GM12865 (cell line): ENCODE measurements around the gene NSG2.

Experiments used
- DNase-seq: peaks from one replicate; pipeline ENCODE4 v3.0.0; 2010; ENCODE audit warnings: low read depth
- H3K4me3 ChIP-seq: 2 replicates; pipeline ENCODE4 v1.5.1; 2011; ENCODE audit warnings: mild to moderate bottlenecking, low read depth, low read length, control low read depth
- TF ChIP-seq, protein P1 (sequence below): IDR thresholded peaks from 2 replicates; pipeline ENCODE4 v1.5.1; 2011; ENCODE audit warnings: low read length, control low read depth, low read depth, inconsistent platforms; ENCODE audit not compliant: insufficient read depth; ENCODE audit errors: missing control alignments

The NSG2 gene

DNA sequence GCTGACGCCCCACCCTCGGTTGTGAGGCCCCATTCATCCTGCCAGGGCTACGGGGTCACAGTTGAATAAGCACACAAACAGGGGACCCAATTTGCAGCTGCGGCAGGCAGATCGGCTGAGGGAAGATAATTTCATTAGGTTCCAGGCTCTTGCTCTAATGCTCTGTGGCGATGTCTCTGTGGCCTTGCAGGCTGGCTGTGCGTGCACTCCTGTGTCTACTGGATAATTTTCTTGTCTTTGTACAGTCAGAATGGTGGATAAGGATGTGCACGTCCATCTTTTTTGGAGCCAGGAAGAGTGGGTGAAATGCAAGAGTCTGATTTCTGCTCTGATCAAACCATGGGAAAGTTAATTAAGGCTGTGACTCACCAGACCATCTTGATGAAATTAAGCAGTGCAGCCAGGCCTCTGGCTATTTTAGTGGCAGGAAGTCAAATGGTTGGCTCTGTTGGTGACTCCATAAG is 39.2 kb downstream of the NSG2 start:
- TF ChIP-seq, protein P1, sequence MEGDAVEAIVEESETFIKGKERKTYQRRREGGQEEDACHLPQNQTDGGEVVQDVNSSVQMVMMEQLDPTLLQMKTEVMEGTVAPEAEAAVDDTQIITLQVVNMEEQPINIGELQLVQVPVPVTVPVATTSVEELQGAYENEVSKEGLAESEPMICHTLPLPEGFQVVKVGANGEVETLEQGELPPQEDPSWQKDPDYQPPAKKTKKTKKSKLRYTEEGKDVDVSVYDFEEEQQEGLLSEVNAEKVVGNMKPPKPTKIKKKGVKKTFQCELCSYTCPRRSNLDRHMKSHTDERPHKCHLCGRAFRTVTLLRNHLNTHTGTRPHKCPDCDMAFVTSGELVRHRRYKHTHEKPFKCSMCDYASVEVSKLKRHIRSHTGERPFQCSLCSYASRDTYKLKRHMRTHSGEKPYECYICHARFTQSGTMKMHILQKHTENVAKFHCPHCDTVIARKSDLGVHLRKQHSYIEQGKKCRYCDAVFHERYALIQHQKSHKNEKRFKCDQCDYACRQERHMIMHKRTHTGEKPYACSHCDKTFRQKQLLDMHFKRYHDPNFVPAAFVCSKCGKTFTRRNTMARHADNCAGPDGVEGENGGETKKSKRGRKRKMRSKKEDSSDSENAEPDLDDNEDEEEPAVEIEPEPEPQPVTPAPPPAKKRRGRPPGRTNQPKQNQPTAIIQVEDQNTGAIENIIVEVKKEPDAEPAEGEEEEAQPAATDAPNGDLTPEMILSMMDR, result no peak
- H3K4me3 ChIP-seq, result no peak overlapping the region
- DNase-seq, result no peak

DNA sequence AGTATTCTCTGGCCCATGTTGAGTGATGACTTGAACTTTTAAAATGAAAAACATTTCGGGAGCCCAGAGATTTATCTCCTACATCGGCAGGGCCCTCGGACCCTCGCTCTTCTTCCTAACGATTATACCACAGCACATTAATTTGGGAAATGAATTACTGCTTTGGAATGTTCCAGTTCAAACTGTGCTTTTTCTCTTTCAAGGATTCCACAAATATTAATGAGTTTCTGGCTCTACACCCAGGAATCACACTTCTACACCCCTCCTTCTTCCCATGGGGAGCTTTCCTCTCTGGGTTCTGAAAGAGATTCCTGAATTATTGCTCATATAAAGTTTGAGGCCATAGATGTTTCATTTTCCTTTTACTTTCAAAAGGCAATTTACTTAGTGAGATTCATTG is 41.2 kb downstream of the NSG2 start:
- TF ChIP-seq, protein P1, result no peak
- no peak overlapping the region for H3K4me3 ChIP-seq
- no peak for DNase-seq

DNA sequence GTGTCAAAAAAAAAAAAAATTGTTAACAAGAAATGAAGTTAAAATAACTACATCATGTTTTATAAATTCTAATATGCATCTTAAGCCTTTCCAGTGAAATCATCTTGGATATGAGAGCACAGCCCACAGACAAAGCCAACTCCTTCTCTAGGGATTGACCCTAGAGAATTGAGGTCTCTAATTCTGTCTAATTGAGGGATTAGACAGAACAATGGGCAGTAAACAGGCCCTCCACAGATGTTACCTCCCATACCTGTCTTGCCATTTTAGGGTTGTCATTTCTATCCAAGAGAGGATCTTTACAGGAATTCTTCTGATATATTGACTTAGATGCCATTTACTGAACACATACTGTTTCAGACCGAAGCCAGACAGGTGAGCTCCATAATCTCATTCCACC is 42.3 kb downstream of the NSG2 start:
- no peak overlapping the region for H3K4me3 ChIP-seq
- no peak for DNase-seq
- TF ChIP-seq, protein P1, result no peak

DNA sequence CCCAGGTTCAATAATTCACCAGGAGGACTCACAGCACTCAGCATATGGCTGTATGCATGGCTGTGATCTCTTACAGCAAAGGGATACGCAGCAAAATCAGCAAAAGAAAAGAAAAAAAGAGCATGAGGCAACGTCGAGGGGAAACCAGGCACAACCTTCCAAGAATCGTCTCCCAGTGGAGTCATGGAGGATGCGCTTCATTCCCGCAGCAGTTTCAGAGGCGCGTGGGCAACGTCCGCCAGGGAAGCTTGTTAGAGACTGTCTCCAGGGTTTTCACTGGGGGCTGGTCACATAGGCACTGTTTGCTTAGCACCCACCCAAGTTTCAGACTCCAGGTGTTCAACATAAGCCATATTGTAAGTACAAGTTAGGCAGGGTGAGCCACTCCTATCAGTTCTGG is 44.6 kb downstream of the NSG2 start:
- H3K4me3 ChIP-seq, result no peak overlapping the region
- TF ChIP-seq, protein P1, result no peak
- DNase-seq, result no peak

DNA sequence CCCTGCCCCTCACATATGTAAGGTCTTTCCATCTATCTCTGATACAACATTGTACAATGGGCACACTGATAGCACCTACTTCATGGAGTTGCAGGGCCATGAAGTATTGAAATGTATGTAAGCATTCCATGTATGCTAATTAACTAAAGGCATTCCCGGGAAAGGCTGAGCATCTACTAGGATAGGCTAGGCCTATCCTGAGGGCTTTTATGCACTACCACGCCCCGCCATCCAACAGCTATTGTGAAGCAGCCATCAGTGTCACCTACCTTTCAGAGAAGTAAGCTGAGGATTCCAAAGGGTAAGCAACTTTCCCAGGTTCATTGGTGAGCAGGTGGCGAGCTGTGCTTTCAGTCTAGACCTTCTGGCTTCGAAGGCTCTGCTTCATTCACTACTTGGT is 47.6 kb downstream of the NSG2 start:
- no peak for DNase-seq
- TF ChIP-seq, protein P1, result no peak

DNA sequence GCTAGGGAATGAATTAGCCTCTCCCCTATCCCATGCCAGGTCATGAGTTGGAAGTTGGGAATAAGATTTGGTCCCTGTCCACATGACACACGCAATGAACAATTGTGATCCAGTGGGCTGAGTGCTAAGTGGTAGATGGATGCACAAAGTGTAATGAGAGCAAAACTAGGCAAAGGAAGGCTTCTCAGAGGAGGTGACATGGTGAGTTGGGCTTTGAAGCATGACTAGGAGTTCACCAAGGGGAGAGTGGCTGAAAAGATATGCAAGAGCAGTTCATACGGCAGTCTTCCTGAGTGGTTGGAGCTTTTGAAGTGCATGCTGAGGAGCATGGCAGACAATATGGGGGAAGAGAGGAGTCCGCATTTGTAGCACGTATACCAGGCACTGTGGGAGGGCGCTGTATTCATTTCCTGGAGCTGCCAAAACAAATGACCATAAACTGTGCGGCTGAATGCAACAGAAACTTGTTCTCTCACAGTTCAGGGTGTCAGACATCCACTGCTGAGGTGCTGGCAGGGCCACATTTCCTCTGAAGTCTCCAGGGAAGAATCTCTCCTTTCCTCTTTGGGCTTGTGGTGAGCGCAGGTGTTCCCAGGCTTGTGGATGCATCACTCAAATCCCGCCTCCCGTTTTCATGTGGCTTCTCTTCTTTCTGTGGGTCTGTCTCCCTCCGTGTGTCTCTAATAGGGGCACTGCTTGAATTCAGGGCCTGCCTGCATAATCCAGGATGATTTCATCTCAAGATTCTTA is 49.5 kb downstream of the NSG2 start:
- no peak overlapping the region for H3K4me3 ChIP-seq
- TF ChIP-seq, protein P1, result no peak
- peak; percentile 60 for DNase-seq

More for the DNA sequence above, 47.6 kb downstream of the NSG2 start:
- no peak overlapping the region for H3K4me3 ChIP-seq

DNA sequence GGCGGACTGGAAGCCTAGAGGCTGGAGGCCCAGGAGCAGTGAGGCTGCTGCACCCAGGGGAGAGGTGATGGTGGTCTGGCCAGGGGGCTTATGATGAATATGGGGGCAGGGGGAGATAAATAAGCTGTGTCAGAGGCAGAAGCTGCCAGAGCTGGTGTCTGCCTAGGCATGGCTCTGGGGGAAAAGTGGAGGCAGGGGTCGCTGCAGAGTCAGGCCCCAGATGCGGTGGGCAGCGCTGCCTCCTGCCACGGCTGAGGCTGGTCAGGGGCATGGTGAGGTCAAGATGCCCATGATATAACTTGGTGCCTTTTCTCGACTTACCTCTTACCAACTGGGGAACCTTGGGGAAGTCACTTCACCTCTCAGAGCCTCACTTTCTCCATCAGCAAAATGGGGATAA is 51.1 kb downstream of the NSG2 start:
- no peak overlapping the region for H3K4me3 ChIP-seq
- DNase-seq, result no peak
- TF ChIP-seq, protein P1, result no peak
